Hematopoietic multipotent progenitor cell treated with erythropoietin and hydrocortisone succinate and interleukin-3 and kit ligand, for 4 days (in vitro differentiated cells): Measurements from ENCODE around the gene TUT4.

Experiments used
- DNase-seq: peaks from one replicate; pipeline ENCODE4 v3.0.0-alpha.2; 2015

TUT4 gene

DNA sequence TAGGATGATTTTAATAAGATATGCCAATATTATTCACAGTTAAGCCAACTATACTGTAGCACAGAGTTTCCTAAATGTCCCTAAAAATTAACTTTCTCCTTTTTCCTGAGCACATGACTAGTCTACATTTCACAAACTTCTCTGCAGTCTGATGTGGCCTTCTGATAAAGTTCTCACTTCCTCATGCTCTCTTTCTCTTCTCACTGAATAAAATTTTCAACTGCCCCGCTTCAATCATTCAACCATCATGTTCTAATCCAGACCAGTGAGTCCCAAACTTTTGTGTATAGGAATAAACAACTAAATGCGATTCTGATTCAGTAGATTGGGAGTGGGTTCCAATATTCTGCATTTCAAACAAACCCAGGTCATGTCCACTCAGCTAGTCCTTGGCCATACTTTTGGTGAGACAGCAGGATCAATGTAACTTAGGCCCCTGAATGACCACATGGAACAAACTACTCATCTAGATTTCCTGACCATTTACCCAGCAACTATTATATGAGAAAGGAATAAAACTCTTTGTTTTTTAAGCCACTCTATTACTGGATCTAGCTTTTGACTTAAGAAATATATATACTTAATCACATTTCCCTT lies 20.1 kb downstream of the TUT4 start:
- peak; percentile 62 for DNase-seq

GRCh38 chr1:52532247-52532646 lies 20.6 kb downstream of the TUT4 start:
- DNase-seq = no peak

DNA sequence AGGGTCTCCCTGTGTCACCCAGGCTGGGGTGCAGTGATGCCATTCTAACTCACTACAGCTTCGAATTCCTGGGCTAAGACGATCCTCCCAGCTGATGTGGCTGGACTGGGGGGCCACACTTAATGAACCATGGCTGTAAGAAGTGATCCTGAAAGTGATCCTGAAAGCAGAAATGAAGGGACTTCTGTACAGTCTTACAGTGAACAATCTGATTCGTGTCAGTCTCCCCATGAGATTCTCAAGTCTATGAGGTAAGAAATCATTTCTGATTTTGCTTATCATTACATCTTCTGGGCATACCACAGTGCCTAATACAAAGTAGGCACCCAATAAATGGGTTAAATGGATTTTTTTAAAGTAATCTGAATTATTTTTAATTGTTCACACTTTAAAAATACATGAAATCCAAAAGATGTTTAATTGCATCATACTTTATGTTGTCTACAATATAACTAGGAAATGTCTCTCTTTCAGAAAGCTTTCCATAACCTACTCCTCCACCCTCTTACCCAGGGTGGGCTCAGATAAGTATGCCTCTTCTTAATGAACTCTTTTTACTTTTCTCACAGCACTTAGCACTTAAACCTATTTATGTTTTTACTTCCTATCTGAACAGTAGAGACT lies 21.5 kb downstream of the TUT4 start:
- DNase-seq = no peak

DNA sequence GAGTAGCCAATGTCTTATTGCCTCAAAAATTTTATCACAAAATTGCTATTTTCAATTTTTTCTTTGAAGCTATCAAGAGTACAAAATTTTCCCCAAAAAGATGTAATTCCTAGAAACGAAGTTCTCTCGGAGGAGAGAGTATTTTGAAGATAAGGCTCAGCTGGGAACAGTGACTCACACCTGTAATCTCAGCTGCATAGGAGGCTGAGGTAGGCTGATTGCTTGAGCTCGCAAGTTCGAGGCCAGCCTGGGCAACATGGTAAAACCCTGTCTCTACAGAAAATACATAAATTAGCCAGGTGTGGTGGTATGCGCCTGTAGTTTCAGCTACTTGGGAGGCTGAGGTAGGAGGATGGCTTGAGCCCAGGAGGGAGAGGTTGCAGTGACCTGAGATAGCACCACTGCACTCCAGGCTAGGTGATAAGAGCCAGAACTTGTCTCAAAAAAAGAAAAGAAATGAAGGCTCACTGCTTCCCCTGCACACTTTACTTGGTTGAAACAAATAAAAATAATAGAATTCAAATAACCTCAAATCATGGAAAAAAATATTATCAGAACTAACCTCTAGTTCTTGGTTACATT lies 22.2 kb downstream of the TUT4 start:
- no peak for DNase-seq

DNA sequence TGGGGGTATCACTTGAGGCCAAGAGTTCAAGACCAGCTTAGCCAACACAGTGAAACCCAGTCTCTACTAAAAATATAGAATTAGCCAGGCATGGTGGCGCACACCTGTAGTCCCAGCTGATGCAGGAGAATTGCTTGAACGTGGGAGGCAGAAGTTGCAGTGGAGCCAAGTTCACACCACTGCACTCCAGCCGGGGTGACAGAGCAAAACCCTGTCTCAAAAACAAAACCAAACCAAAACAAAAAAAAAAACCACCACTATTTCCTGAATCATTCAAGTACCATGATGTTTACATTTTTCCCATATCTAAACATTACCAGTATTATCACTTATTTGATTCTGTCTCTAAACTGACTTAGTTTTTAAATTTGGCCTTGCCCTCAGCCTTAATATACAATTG lies 29.5 kb downstream of the TUT4 start:
- no peak for DNase-seq

DNA sequence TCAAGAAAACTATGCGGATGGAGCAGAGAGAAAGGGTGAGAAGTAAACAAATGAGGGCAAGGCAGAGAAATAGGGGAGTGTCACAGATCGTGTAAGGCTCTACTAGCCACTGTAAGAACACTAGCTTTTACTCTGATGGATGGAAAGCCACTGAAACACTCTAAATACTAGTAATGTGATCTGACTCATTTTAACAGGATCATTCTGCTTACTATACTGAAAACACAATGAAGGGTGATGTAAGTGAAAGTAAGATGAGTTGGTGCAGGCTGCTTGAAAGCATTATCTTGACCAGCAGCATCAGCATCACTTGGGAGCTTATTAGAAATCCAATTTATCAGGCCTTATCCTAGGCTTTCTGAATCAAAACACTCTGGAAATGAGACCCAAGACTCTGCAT lies 32.7 kb downstream of the TUT4 start:
- no peak for DNase-seq

DNA sequence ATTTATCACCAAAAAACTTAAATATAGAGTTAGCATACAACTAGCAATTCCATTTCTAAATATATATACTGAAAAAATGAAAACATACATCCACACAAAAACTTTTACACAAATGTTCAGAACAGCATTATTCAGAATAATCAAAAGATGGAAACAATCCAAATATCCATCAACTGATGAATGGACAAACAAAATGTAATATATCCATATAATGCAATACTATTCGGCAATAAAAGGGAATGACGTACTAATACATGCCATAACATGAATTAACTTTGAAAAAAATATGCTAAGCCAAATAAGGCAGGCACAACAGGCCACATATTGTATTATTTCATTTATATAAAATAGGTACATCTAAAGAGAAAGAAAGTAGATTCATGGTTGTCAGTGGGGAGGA lies 33.9 kb downstream of the TUT4 start:
- no peak for DNase-seq

- no peak for DNase-seq
Measured at GRCh38 chr1:52511851-52512615, 40.9 kb downstream of the TUT4 start.

GRCh38 chr1:52511439-52511838 lies 41.5 kb downstream of the TUT4 start:
- DNase-seq = no peak

DNA sequence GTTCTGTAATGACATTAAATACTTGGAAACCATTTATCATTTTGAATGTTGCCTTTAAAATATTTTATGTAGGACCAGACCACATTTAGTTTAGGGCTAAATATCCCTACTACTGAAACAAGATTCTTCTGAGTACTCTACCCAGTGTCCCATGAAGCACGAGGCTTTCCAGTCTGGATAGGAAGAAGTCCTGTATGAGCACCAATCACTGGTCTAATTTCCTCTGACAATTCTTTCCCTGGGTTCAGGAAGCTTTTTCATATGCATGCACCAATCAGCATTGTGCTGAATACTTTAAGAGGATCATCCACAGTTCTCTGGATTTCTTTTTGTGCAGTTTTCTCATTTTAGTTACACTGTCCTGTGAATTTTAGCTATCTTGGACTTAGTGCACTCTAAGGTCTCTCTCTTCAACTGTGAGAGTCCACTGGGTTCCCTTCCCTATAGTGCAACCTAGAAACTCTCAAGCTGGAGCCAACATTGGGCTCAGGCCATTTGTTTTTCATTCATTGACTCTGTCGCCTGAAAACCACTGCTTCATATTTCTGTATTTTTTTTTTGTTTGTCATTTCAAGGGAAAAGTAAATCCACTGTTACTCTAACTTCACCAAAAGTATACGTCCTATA lies 45.9 kb downstream of the TUT4 start:
- no peak for DNase-seq

DNA sequence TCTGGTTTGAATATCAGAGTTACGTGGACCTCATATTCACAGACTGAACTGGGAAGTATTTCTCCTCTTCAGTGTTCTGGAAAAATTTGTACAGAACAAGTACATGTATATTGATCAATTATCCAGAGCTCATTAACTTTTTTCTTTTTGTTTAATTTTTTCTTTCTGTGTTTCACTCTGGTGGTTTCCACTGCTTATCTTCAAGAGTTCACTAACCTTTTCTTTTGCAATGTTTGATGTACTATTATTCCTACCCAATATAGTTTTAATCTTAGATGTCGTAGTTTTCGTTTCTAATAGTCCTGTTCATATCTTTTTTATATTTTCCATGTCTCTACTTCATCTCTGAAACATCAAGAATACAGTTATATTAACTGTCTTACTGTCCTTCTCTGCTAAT lies 46.5 kb downstream of the TUT4 start:
- DNase-seq = no peak

- no peak for DNase-seq
Measured at GRCh38 chr1:52504720-52505119, 48.2 kb downstream of the TUT4 start.

GRCh38 chr1:52503706-52504105 lies 49.2 kb downstream of the TUT4 start:
- no peak for DNase-seq

DNA sequence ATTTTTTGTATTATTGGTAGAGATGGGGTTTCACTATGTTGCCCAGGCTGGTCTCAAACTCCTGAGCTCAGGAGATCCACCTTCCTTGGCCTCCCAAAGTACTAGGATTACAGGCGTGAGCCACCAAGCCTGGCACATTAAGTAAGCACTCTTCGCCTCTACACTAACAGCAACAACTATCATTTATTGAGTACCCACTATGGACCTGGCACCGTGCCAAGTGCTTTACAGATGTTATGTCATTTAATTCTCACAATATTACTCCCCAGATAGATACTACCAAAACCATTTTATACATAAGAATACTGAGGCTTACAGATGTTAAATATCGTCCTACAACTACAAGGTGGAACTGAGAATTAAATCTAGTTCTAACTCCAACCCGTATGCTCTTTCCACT lies 50.1 kb downstream of the TUT4 start:
- DNase-seq = peak; percentile 22

DNA sequence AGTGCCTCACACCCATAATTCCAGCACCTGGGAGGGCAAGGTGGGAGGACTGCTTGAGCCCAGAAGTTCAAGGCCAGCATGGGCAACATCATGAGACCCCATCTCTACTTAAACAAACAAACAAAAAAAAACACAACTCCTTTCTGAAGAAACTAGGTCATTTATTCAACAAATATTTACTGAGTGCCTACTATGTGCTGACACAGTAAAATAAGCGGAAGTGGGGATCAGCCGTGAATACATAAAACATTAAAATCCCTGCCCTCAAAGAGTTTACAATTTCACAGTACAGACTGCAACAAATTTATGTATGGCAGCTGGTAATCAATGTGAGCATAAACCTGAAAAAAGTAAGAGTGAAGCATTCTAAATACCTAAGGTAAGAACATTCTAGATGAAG lies 65.3 kb downstream of the TUT4 start:
- DNase-seq = no peak

- no peak for DNase-seq
Measured at GRCh38 chr1:52482326-52483004, 70.4 kb downstream of the TUT4 start.

DNA sequence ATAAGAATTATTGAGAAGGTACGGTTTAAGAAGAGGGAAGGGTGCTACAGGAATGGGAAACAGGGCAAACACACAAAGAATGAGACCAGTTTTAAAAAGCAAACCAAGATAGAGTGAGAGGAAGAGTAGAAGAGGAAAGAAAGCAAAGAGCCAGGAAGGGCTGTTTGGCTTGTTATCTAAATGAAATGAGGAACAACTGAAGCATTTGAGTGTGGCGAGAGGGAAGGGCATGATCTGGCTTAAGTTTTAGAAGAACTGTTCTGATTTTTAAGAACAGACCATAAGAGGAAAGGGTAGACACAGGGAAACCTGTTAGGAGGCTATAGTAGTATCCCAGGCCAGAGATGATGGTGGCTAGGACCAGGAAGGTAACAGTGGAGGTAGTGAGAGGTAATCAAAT lies 73.8 kb downstream of the TUT4 start:
- DNase-seq = peak; percentile 58

GRCh38 chr1:52477876-52478275 lies 75.0 kb downstream of the TUT4 start:
- DNase-seq = no peak

GRCh38 chr1:52476943-52477342 lies 75.9 kb downstream of the TUT4 start:
- no peak for DNase-seq

DNA sequence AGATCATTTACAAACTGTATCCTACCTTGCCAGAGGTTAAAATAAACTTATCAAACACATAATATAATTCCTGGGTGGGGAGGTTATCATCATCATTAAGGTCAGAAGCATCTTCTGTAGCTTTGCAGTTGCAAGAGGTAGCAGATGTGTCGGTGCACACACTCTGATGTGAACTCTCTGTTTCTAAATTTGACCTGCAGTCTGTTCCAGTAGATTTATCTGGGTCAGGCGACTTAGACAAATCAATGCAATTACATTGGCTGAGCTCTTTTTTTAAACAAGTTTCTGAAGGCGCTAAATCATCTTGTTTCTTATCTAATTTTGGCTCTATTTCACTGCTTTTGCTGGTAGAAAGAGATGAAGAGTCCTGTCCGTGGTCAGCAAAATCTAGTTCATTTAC lies 78.1 kb downstream of the TUT4 start:
- no peak for DNase-seq

DNA sequence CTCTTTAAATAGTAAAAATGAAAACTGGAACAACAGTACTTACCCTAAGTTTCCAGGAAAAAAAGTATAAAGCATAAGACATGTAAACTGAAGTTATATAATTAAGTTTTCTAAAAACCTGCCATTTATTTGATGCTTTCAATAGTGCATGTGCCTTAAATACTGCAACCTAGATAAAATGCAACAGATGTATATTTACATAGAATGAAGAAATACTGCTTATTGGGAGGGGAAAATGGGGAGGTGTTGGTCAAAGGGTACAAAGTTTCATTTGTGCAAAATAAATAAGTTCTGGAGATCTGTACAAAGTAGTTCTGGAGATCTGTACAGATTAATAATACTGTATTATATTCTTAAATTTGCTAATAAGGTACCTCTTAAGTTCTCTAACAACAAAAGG lies 79.9 kb downstream of the TUT4 start:
- no peak for DNase-seq

- no peak for DNase-seq
Measured at GRCh38 chr1:52472384-52472783, 80.5 kb downstream of the TUT4 start.

DNA sequence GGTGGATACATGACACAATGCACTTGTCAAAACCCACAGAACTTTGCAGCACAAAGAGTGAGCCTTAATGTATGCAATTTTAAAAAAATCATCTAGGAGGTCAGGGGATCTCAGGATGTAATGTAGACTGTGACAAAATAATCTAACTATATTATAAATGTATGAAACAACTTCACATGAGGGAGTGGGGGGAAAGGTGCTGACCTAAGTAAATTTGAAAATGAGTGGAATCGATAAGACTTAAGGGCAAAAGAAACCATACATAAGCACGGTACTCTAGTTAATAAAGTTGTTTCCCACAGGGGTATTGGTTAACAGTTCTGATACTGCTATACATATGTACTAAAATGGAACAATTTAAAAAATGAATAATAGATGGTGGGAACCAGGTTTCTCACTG lies 83.8 kb downstream of the TUT4 start:
- DNase-seq = no peak
